HepG2 (cell line): ENCODE data around the gene SMAD3. TPM values are rescaled to one million over a fixed set of nuclear protein-coding genes. Genes with fewer than 3 reads are reported as not detected.

Experiments
- ATAC-seq: fragments of 200-7000 bp; cut with Tn5 transposase; 3 replicates; pipeline ENCODE4 v1.9.1; 2020; ENCODE audit warnings: mild to moderate bottlenecking, moderate library complexity
- BruUV-seq: library from RNA; stranded (reverse); fragments of 400-500 nt; replicated peaks from 2 replicates; lab custom pipeline; 2021; lab: Mats Ljungman, UMichigan
- CTCF ChIA-PET: fragments of 300-600 bp; formaldehyde crosslinking; extraction: SDS; loops from one replicate; lab custom pipeline; 2021; ENCODE audit warnings: low total read pairs, inconsistent platforms, low intra/inter-chr PET ratio; lab: Yijun Ruan, JAX
- POLR2A ChIA-PET: fragments of 350-600 bp; sonication (Branson Sonifier 250); formaldehyde crosslinking; loops from one replicate; lab custom pipeline; 2020; ENCODE audit warnings: antibody characterized with exemption, inconsistent platforms; lab: Yijun Ruan, JAX
- DNase-seq: peaks from one replicate; pipeline ENCODE4 v3.0.0-alpha.2; 2015; ENCODE audit warnings: low spot score
- FAIRE-seq: peaks from 3 replicates; lab custom pipeline; 2011; peaks lifted over from hg19 to GRCh38; lab: Jason Lieb, UNC
- H2AFZ ChIP-seq: one replicate; pipeline ENCODE4 v1.6.1; 2011; ENCODE audit warnings: low read length, inconsistent platforms
- H3K27ac ChIP-seq: fragments of 300-600 bp; 3 replicates; pipeline ENCODE4 v1.8.0; 2011; ENCODE audit warnings: mixed run types, mild to moderate bottlenecking, mixed read lengths, low read length, inconsistent platforms; ENCODE audit not compliant: insufficient read depth; ENCODE audit errors: extremely low read length
- H3K27me3 ChIP-seq, 2 experiments: fragments of 200-600 bp in 1 of 2; 2 replicates in 1 of 2; 3 replicates in 1 of 2; pipeline versions ENCODE4 v1.6.0 to v1.8.0; 2011; ENCODE audit warnings: low read length in 2 of 2, mild to moderate bottlenecking in 2 of 2, moderate library complexity in 2 of 2, inconsistent platforms in 1 of 2; ENCODE audit not compliant: insufficient read depth in 2 of 2, control insufficient read depth in 1 of 2
- H3K36me3 ChIP-seq, 2 experiments: fragments of 200-600 bp in 1 of 2; replicated peaks in 1 of 2; 2 replicates in 1 of 2; 3 replicates in 1 of 2; pipeline versions ENCODE4 v1.5.1 to v1.8.0; 2011; ENCODE audit warnings: low read length in 2 of 2, inconsistent platforms in 1 of 2; ENCODE audit not compliant: insufficient read depth in 2 of 2, control insufficient read depth in 1 of 2
- H3K4me1 ChIP-seq: 2 replicates; pipeline ENCODE4 v1.5.1; 2012; ENCODE audit warnings: low read length, inconsistent platforms; ENCODE audit not compliant: insufficient read depth
- H3K4me2 ChIP-seq: 2 replicates; pipeline ENCODE4 v1.6.0; 2011; ENCODE audit warnings: low read depth, low read length, inconsistent platforms
- H3K4me3 ChIP-seq, 3 experiments: fragments of 200-600 bp in 1 of 3; sonication (generic), shearing (Covaris generic) in 1 of 3; replicated peaks in 1 of 3; 2 replicates each; pipeline ENCODE4 v1.5.1; 2011 to 2016; ENCODE audit warnings: low read length in 3 of 3, inconsistent platforms in 2 of 3, low read depth in 2 of 3, mild to moderate bottlenecking in 2 of 3, control low read depth in 1 of 3, mixed read lengths in 1 of 3; ENCODE audit not compliant: insufficient read depth in 1 of 3
- H3K79me2 ChIP-seq: one replicate; pipeline ENCODE4 v1.6.1; 2011; ENCODE audit warnings: low read length, inconsistent platforms; ENCODE audit not compliant: insufficient read depth
- H3K9ac ChIP-seq: 2 replicates; pipeline ENCODE4 v1.6.0; 2011; ENCODE audit warnings: mild to moderate bottlenecking, low read depth, low read length, inconsistent platforms; ENCODE audit not compliant: insufficient read depth
- H3K9me3 ChIP-seq: 2 replicates; pipeline ENCODE4 v1.5.1; 2012; ENCODE audit warnings: mild to moderate bottlenecking, low read length
- H4K20me1 ChIP-seq: 2 replicates; pipeline ENCODE4 v1.6.0; 2011; ENCODE audit warnings: inconsistent platforms, mild to moderate bottlenecking, low read length, moderate library complexity; ENCODE audit not compliant: insufficient read depth
- BRCA1 ChIP-seq: sonication (generic); formaldehyde crosslinking; IDR thresholded peaks from 2 replicates; pipeline ENCODE4 v1.4.0; 2020; ENCODE audit warnings: missing genetic modification reagents
- CBX1 ChIP-seq: IDR thresholded peaks from one replicate; pipeline ENCODE4 v1.6.1; 2016; ENCODE audit warnings: antibody characterized with exemption, low read depth
- CCAR2 ChIP-seq: fragments of 200-400 bp; formaldehyde crosslinking; optimal IDR thresholded peaks from 2 replicates; pipeline ENCODE3; 2018; ENCODE audit warnings: low read depth, mild to moderate bottlenecking, low read length, moderate library complexity
- FOXJ3 ChIP-seq: sonication (generic); formaldehyde crosslinking; IDR thresholded peaks from 2 replicates; pipeline ENCODE4 v1.4.0; 2020; ENCODE audit warnings: missing genetic modification reagents, mild to moderate bottlenecking, borderline replicate concordance
- MAF1 ChIP-seq: sonication (generic); formaldehyde crosslinking; IDR thresholded peaks from 2 replicates; pipeline ENCODE4 v1.5.0; 2020; ENCODE audit warnings: missing genetic modification reagents, borderline replicate concordance
- NFYB ChIP-seq: sonication (generic); formaldehyde crosslinking; IDR thresholded peaks from 2 replicates; pipeline ENCODE4 v1.4.0; 2020; ENCODE audit warnings: missing genetic modification reagents
- ONECUT2 ChIP-seq: sonication (generic); formaldehyde crosslinking; IDR thresholded peaks from 2 replicates; pipeline ENCODE4 v1.4.0; 2020; ENCODE audit warnings: missing genetic modification reagents
- PAX8 ChIP-seq: sonication (generic); formaldehyde crosslinking; IDR thresholded peaks from 2 replicates; pipeline ENCODE4 v1.8.0; 2022; ENCODE audit warnings: mild to moderate bottlenecking, missing genetic modification reagents, borderline replicate concordance
- SIN3B ChIP-seq: fragments of 150-350 bp; IDR thresholded peaks from 2 replicates; pipeline ENCODE4 v1.6.1; 2014; ENCODE audit warnings: low read length
- ZBTB8A ChIP-seq: sonication (generic); formaldehyde crosslinking; IDR thresholded peaks from 2 replicates; pipeline ENCODE4 v1.4.0; 2020; ENCODE audit warnings: mild to moderate bottlenecking, low read depth, missing genetic modification reagents, borderline replicate concordance
- ZNF331 ChIP-seq: sonication (generic); formaldehyde crosslinking; IDR thresholded peaks from 2 replicates; pipeline ENCODE4 v1.4.0; 2020; ENCODE audit warnings: missing genetic modification reagents
- ZNF431 ChIP-seq: sonication (generic); formaldehyde crosslinking; IDR thresholded peaks from 2 replicates; pipeline ENCODE4 v1.9.0; 2022; ENCODE audit warnings: missing genetic modification reagents, low read depth, mild to moderate bottlenecking, borderline replicate concordance
- ZNF557 ChIP-seq: sonication (generic); formaldehyde crosslinking; IDR thresholded peaks from 2 replicates; pipeline ENCODE4 v1.4.0; 2020; ENCODE audit warnings: missing genetic modification reagents
- WGBS: methylation state at CpG from one replicate; pipeline ENCODE4 v1.1.6; 2017; ENCODE audit warnings: low lambda C conversion rate; 5-methylcytosine and 5-hydroxymethylcytosine counted together
- in situ Hi-C: cut with HindIII; loops from 2 replicates; pipeline ENCODE4 v1.10.0; 2017; ENCODE audit warnings: low pct_unique_long_range_greater_than_20kb; ENCODE audit not compliant: extremely low pct_ligation_motif_present
- intact Hi-C: fragments of 100-400 bp; cut with micrococcal nuclease; formaldehyde crosslinking; loops from one replicate; pipeline ENCODE4 v1.10.0; 2022; ENCODE audit not compliant: unreplicated experiment
- polyA plus RNA-seq, 8 experiments: library from polyadenylated mRNA; depleted of rRNA in 3 of 8; stranded (reverse) in 7 of 8; unstranded in 1 of 8; fragments of >200 nt; fragmentation: Illumina TruSeq in 4 of 8; extraction: Trizol in 4 of 8; gene quantifications; 2 replicates each; pipeline versions ENCODE4 v1.2.1 to v1.2.3, GENCODE V29; 2011 to 2016; ENCODE audit warnings: low read depth in 4 of 8, missing spikeins in 1 of 8, mixed read lengths in 1 of 8; ENCODE audit not compliant: insufficient read depth in 1 of 8
- total RNA-seq, 5 experiments: library from RNA; depleted of rRNA; stranded (reverse); fragments of >200 nt; fragmentation: Illumina TruSeq; extraction: Trizol; gene quantifications; 2 replicates each; pipeline ENCODE4 v1.2.3, GENCODE V29; 2016; ENCODE audit warnings: low read depth in 1 of 5

SMAD3 gene
- total and polyA plus RNA-seq, 2 of the 13 experiments (the other 11 are each of a cell fraction or from before 2014, with no cell fraction given) = 8.6 to 56.3 TPM

DNA sequence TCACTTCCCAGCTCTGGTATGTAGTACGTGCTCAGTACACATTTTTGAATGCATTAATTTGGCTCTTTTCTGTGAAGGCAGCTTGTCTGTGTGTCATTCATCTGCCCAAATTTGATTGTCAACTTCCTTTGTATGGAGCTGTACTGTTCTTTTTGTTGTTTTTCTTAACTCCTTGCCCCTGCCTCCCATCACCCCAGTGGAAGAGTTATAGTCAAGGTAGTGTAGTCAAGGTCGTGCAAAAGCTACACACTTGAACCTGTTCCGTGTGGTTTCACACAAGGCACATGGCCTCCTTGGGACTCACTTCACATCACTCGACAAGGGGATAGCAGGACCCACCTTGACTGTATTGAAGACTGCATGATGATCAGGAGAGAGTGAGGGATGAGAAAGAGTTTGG is 37.6 kb downstream of the SMAD3 start (continued):
- no peak for TF ChIP-seq ZNF331 (CRISPR knock-in tag)
- no peak for TF ChIP-seq BRCA1

DNA sequence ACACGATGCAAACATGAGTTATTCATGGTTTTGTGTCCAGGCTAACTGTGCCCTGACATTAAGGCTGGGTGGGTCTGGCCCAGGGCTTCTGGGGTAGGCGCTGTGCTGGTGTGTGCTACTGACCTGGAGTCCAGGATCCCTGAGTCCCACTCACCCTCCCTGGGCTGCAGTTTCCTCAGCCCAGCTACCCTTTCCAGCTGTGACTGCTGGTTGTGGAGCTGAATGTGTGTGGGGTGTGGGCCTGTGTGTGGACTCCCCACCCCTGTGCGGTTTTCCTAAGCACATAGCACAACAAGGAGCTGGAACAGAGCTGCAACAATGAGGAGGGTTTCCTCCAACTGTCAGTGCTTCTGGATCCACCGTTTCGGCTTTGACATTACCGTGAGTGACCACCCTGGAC is 38.0 kb downstream of the SMAD3 start:
- no peak for TF ChIP-seq ZNF431 (CRISPR knock-in tag)
- TF ChIP-seq PAX8 (CRISPR knock-in tag) = no peak
- no peak for TF ChIP-seq ZNF557 (CRISPR knock-in tag)
- TF ChIP-seq FOXJ3 (CRISPR knock-in tag) = no peak
- no peak for TF ChIP-seq NFYB (CRISPR knock-in tag)
- TF ChIP-seq MAF1 (CRISPR knock-in tag) = no peak
- TF ChIP-seq ONECUT2 = no peak
- TF ChIP-seq CCAR2 = no peak
- no peak for TF ChIP-seq CBX1
- TF ChIP-seq ZBTB8A (CRISPR knock-in tag) = no peak
- no peak for TF ChIP-seq SIN3B

More for the DNA sequence above, 38.0 kb downstream of the SMAD3 start:
- CTCF ChIA-PET = no interaction called here
- FAIRE-seq (no peak), ATAC-seq (no peak), DNase-seq (no peak)
- in situ Hi-C loops = no loop called here
- Histone ChIP-seq H3K9ac (no peak overlapping the region), H3K36me3 (peaks cover 6% of the 10 kb centered on the region in 2 experiments), H4K20me1 (peaks cover 52% of the 10 kb centered on the region), H3K4me3 (no peak overlapping the region), H3K4me1 (peaks cover 97% of the 10 kb centered on the region), H2AFZ (no peak overlapping the region), H3K4me2 (no peak overlapping the region), H3K27ac (no peak overlapping the region), H3K9me3 (no peaks in the 10 kb centered on the region), H3K27me3 (no peaks in the 10 kb centered on the region), H3K79me2 (peaks cover 80% of the 10 kb centered on the region)
- 100% methylated on average over 6 of the region's 6 CpGs for WGBS
- POLR2A ChIA-PET = interaction anchor here (1.0 to 3.8 kb wide), 4 partner anchors 30 to 39 kb away, joined by 3 to 64 read pairs (median 4); partner anchors contain the start of gene SMAD3
- intact Hi-C loops = no loop called here
- no TSS peak for BruUV-seq
